ENCODE results near the gene DRD2.
A peak's percentile ranks its signal among the peaks of the same experiment; 100 is the strongest.

DRD2 gene

DNA sequence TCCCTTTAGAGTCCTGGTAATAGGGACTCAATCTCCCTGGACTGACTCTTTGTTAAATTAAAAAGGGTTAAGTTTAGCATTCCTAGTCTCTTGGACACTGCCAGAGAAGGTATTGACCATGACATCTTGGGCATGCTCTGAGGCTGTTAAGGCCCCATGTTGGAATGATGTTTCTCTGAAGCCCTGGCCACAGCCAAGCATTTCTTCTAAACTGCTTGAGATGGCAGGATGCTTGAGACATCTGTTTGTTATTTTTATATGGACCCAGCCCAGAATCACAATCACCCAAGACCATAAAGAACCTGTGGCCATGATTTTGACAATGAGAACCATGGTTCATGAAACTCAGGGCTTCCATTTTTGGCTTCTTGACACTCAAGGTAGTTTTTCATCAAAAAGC, 93.1 kb downstream of the DRD2 start:
- no peak for TF ChIP-seq RAD21 (IDR thresholded peaks at IDR 0.05; ENCODE audit: low read depth)
- TF ChIP-seq TEAD4 (IDR thresholded peaks at IDR 0.05): no peak
- TF ChIP-seq YY1 (IDR thresholded peaks at IDR 0.05; ENCODE audit: low read depth): no peak
- TF ChIP-seq, protein P1, sequence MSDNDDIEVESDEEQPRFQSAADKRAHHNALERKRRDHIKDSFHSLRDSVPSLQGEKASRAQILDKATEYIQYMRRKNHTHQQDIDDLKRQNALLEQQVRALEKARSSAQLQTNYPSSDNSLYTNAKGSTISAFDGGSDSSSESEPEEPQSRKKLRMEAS (IDR thresholded peaks at IDR 0.05): no peak
- TF ChIP-seq, protein P2, sequence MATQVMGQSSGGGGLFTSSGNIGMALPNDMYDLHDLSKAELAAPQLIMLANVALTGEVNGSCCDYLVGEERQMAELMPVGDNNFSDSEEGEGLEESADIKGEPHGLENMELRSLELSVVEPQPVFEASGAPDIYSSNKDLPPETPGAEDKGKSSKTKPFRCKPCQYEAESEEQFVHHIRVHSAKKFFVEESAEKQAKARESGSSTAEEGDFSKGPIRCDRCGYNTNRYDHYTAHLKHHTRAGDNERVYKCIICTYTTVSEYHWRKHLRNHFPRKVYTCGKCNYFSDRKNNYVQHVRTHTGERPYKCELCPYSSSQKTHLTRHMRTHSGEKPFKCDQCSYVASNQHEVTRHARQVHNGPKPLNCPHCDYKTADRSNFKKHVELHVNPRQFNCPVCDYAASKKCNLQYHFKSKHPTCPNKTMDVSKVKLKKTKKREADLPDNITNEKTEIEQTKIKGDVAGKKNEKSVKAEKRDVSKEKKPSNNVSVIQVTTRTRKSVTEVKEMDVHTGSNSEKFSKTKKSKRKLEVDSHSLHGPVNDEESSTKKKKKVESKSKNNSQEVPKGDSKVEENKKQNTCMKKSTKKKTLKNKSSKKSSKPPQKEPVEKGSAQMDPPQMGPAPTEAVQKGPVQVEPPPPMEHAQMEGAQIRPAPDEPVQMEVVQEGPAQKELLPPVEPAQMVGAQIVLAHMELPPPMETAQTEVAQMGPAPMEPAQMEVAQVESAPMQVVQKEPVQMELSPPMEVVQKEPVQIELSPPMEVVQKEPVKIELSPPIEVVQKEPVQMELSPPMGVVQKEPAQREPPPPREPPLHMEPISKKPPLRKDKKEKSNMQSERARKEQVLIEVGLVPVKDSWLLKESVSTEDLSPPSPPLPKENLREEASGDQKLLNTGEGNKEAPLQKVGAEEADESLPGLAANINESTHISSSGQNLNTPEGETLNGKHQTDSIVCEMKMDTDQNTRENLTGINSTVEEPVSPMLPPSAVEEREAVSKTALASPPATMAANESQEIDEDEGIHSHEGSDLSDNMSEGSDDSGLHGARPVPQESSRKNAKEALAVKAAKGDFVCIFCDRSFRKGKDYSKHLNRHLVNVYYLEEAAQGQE (IDR thresholded peaks at IDR 0.05; ENCODE audit: low read depth): no peak
- no peak for TF ChIP-seq ZBTB7A (IDR thresholded peaks at IDR 0.05; ENCODE audit: low read depth)
- TF ChIP-seq TAF1 (IDR thresholded peaks at IDR 0.05; ENCODE audit: low read depth): no peak
- no peak for TF ChIP-seq CEBPB (IDR thresholded peaks at IDR 0.05)
- no peak for TF ChIP-seq CREB1 (IDR thresholded peaks at IDR 0.05; ENCODE audit: low read depth)
- TF ChIP-seq EP300 (IDR thresholded peaks at IDR 0.05; ENCODE audit: borderline replicate concordance): no peak
- TF ChIP-seq FOXM1 (IDR thresholded peaks at IDR 0.05; ENCODE audit: borderline replicate concordance, low read depth): no peak
- no peak for TF ChIP-seq EGR1 (IDR thresholded peaks at IDR 0.05)
- TF ChIP-seq, protein P3, sequence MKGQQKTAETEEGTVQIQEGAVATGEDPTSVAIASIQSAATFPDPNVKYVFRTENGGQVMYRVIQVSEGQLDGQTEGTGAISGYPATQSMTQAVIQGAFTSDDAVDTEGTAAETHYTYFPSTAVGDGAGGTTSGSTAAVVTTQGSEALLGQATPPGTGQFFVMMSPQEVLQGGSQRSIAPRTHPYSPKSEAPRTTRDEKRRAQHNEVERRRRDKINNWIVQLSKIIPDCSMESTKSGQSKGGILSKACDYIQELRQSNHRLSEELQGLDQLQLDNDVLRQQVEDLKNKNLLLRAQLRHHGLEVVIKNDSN (IDR thresholded peaks at IDR 0.05): no peak
- no peak for TF ChIP-seq NFIC (IDR thresholded peaks at IDR 0.05)
- TF ChIP-seq TCF12 (IDR thresholded peaks at IDR 0.05; ENCODE audit: low read depth): no peak

DNA sequence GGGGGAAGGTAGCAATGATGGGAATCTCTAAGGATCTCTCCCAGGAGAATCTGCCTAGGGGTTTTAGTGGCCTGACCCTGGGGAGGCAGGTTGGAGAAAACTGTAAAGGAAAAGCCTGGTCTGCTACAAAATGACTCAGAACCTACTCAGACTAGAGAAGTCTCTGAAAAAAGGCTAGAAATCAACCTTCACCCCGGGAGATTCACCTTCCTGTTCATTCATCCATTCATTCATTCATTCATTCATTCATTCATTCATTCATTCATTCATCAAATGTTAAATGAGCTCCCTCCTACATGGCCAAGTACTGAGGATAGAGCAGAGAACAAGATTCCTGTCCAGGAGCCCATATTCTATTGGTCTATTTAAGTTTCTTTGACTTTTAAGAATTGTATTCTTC, 96.5 kb downstream of the DRD2 start:
- TF ChIP-seq RAD21 (IDR thresholded peaks at IDR 0.05; ENCODE audit: low read depth): no peak
- TF ChIP-seq TEAD4 (IDR thresholded peaks at IDR 0.05): no peak
- no peak for TF ChIP-seq NFIC (IDR thresholded peaks at IDR 0.05)
- no peak for TF ChIP-seq FOXM1 (IDR thresholded peaks at IDR 0.05; ENCODE audit: borderline replicate concordance, low read depth)
- TF ChIP-seq CREB1 (IDR thresholded peaks at IDR 0.05; ENCODE audit: low read depth): no peak
- TF ChIP-seq, protein P2 (IDR thresholded peaks at IDR 0.05; ENCODE audit: low read depth): no peak
- no peak for TF ChIP-seq EP300 (IDR thresholded peaks at IDR 0.05; ENCODE audit: borderline replicate concordance)
- TF ChIP-seq, protein P3 (IDR thresholded peaks at IDR 0.05): no peak
- TF ChIP-seq ZBTB7A (IDR thresholded peaks at IDR 0.05; ENCODE audit: low read depth): no peak
- TF ChIP-seq TCF12 (IDR thresholded peaks at IDR 0.05; ENCODE audit: low read depth): no peak
- no peak for TF ChIP-seq YY1 (IDR thresholded peaks at IDR 0.05; ENCODE audit: low read depth)
- TF ChIP-seq, protein P1 (IDR thresholded peaks at IDR 0.05): no peak
- no peak for TF ChIP-seq TAF1 (IDR thresholded peaks at IDR 0.05; ENCODE audit: low read depth)

DNA sequence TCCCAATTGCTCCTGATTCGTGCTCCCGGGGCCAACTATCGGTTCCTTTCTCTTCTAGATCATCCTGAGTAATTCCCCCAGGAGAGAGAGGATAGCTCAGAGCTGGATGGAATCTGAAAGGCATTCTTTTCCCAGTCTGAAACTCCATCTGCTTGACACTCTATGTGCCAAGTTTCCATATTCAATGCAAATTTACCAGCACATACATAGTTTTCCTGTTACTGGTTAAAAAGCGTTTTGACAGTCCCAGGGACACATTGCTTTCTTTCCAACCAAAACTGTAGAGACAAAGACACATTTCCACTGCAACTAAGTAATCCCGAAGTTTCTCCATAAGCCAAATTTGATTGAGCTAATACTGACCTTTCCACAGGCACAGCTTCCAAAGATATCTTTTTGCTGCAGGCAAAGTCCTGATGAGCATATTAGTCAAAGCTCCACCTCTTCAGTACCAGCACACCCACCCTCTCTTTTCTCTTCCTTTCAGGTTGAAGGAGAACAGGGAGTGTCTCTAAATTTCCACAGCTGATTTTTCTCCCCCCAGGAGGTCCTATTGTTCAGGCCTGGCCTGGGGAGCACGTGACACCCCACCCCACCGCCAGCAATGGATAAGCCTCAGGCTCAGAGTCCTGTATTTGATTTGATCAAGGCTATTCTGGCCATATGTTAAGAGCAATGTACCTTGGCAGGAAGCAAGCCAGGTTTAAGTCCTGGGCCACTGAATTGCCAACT, 97.4 kb downstream of the DRD2 start:
- TF ChIP-seq, protein P3 (IDR thresholded peaks at IDR 0.05): peak; percentile 41; the same call in 1 of the 2 replicates
- TF ChIP-seq CREB1 (IDR thresholded peaks at IDR 0.05; ENCODE audit: low read depth): no peak

DNA sequence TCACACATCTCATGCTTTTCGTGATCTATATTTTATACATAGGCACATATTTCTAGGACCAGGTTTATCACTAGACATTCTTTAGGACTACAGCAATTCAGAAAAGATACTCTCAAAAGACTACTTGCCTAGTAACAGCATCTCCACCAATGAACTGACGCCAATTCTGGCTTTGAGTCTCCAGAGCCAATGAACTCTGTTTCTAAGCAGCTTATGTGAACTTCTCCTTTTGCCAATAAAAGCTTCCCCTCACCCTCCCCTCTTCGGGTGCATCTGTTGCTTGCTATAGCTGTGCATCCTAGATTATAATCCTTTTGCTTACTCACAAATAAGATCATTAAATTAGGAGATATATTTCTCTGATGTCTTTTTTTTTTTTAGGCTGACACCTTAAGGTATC, 99.0 kb downstream of the DRD2 start:
- TF ChIP-seq NFIC (IDR thresholded peaks at IDR 0.05): no peak
- no peak for TF ChIP-seq EGR1 (IDR thresholded peaks at IDR 0.05)
- TF ChIP-seq CEBPB (IDR thresholded peaks at IDR 0.05): no peak
- no peak for TF ChIP-seq ZBTB7A (IDR thresholded peaks at IDR 0.05; ENCODE audit: low read depth)
- TF ChIP-seq, protein P2 (IDR thresholded peaks at IDR 0.05; ENCODE audit: low read depth): no peak
- TF ChIP-seq TCF12 (IDR thresholded peaks at IDR 0.05; ENCODE audit: low read depth): no peak
- TF ChIP-seq RAD21 (IDR thresholded peaks at IDR 0.05; ENCODE audit: low read depth): no peak
- TF ChIP-seq YY1 (IDR thresholded peaks at IDR 0.05; ENCODE audit: low read depth): no peak
- no peak for TF ChIP-seq TAF1 (IDR thresholded peaks at IDR 0.05; ENCODE audit: low read depth)
- TF ChIP-seq, protein P1 (IDR thresholded peaks at IDR 0.05): no peak
- TF ChIP-seq, protein P3 (IDR thresholded peaks at IDR 0.05): no peak
- TF ChIP-seq CREB1 (IDR thresholded peaks at IDR 0.05; ENCODE audit: low read depth): no peak
- TF ChIP-seq FOXM1 (IDR thresholded peaks at IDR 0.05; ENCODE audit: borderline replicate concordance, low read depth): no peak
- no peak for TF ChIP-seq TEAD4 (IDR thresholded peaks at IDR 0.05)
- no peak for TF ChIP-seq EP300 (IDR thresholded peaks at IDR 0.05; ENCODE audit: borderline replicate concordance)

Measured in Ishikawa (cell line).